Measurements from ENCODE around the gene PRDX5.
"Not testable (repeated sequence)": the region's sequence is repeated elsewhere in the genome, so short reads cannot be mapped to it uniquely, and the experiment has no call there.

Gene PRDX5

GRCh38 chr11:64306563-64306875, 11.4 kb upstream of the PRDX5 start:
- DNase-seq, result no peak

GRCh38 chr11:64306876-64307622, 10.9 kb upstream of the PRDX5 start:
- no peak for DNase-seq

GRCh38 chr11:64307795-64308194, 10.1 kb upstream of the PRDX5 start:
- DNase-seq, result not testable (repeated sequence)

- DNase-seq, result no peak
Measured at GRCh38 chr11:64312947-64313346, 5.0 kb upstream of the PRDX5 start.

GRCh38 chr11:64313491-64314145, 4.3 kb upstream of the PRDX5 start:
- DNase-seq, result no peak

- peak; percentile 36 for DNase-seq
Measured at GRCh38 chr11:64314146-64314804, 3.6 kb upstream of the PRDX5 start.

GRCh38 chr11:64314805-64315561, 2.9 kb upstream of the PRDX5 start:
- no peak for DNase-seq

- not testable (repeated sequence) for DNase-seq
Measured at GRCh38 chr11:64315667-64316526, 2.0 kb upstream of the PRDX5 start.

GRCh38 chr11:64316672-64317324, 1.1 kb upstream of the PRDX5 start:
- peak; percentile 55 for DNase-seq

GRCh38 chr11:64317325-64317960, 478 bp upstream of the PRDX5 start, which contains the start of gene TRMT112:
TRMT112 (minus strand) TSS chr11:64317559; CDS start chr11:64317526, 33 bp downstream.
- DNase-seq, result peak; percentile 98

- peak; percentile 40 for DNase-seq
Measured at GRCh38 chr11:64318766-64319761, 1.1 kb downstream of the PRDX5 start.

- no peak for DNase-seq
Measured at GRCh38 chr11:64320556-64320955, 2.6 kb downstream of the PRDX5 start.

GRCh38 chr11:64321026-64321425, 3.1 kb downstream of the PRDX5 start:
- no peak for DNase-seq

GRCh38 chr11:64321533-64321932, 3.6 kb downstream of the PRDX5 start:
- DNase-seq, result no peak

GRCh38 chr11:64322925-64323260, 5.0 kb downstream of the PRDX5 start:
- DNase-seq, result no peak

GRCh38 chr11:64323373-64323772, 5.5 kb downstream of the PRDX5 start:
- DNase-seq, result no peak

- not testable (repeated sequence) for DNase-seq
Measured at GRCh38 chr11:64323984-64324383, 6.1 kb downstream of the PRDX5 start.

GRCh38 chr11:64324692-64325469, 7.0 kb downstream of the PRDX5 start:
- no peak for DNase-seq

- no peak for DNase-seq
Measured at GRCh38 chr11:64327375-64327774, 9.5 kb downstream of the PRDX5 start.

All from NCI-H82 (cell line).